Neural progenitor cell (in vitro differentiated cells): Measurements from ENCODE around the gene LUZP2.

Source experiments
- CTCF ChIP-seq: fragments of 200-600 bp; sonication (generic); IDR thresholded peaks from 2 replicates; pipeline ENCODE4 v1.5.1; 2017; ENCODE audit warnings: antibody characterized with exemption, mild to moderate bottlenecking
- EZH2 ChIP-seq: fragments of 200-600 bp; sonication (generic); IDR thresholded peaks from 2 replicates; pipeline ENCODE4 v1.6.1; 2017; ENCODE audit warnings: antibody characterized with exemption, mild to moderate bottlenecking, moderate library complexity

DNA sequence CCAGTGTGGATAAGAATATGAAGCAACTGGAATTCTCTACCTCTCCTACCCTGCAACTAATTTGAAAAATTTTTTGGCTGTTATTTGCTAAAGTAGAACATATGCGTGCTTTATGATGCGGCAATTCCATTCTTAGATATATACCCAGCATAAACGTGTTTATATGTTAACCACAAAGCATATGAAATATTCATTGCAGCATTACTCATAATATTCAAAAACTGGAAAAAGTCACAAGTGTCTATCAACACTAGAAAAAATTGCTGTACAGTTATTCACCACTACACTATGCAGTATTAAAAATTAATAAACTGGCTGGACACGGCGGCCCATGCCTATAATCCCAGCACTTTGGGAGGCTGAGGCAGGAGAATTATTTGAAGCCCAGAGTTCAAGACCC lies 226.4 kb downstream of the LUZP2 start:
- TF ChIP-seq CTCF (no peak), EZH2 (no peak)
